Hepatic stellate cell (primary cell): ENCODE measurements around the gene PRRC2B.

ENCODE experiments used
- DNase-seq: peaks from one replicate; pipeline ENCODE4 v3.0.0; 2011; ENCODE audit warnings: low spot score

PRRC2B gene

GRCh38 chr9:131516930-131517329 is 123.0 kb downstream of the PRRC2B start:
- DNase-seq = no peak

- no peak for DNase-seq
Observed at GRCh38 chr9:131517761-131518190, 123.9 kb downstream of the PRRC2B start.

GRCh38 chr9:131518553-131518952 is 124.7 kb downstream of the PRRC2B start:
- no peak for DNase-seq

GRCh38 chr9:131520503-131520902 is 126.6 kb downstream of the PRRC2B start:
- no peak for DNase-seq

- DNase-seq = no peak
Observed at GRCh38 chr9:131521203-131521602, 127.3 kb downstream of the PRRC2B start.

GRCh38 chr9:131521822-131522221 is 127.9 kb downstream of the PRRC2B start:
- no peak for DNase-seq

- DNase-seq = no peak
Observed at GRCh38 chr9:131522257-131523085, 128.6 kb downstream of the PRRC2B start.

GRCh38 chr9:131523086-131523388 is 129.2 kb downstream of the PRRC2B start:
- no peak for DNase-seq

- DNase-seq = no peak
Observed at GRCh38 chr9:131523451-131524435, 129.9 kb downstream of the PRRC2B start.

GRCh38 chr9:131524665-131525315 is 130.9 kb downstream of the PRRC2B start:
- no peak for DNase-seq

- DNase-seq = no peak
Observed at GRCh38 chr9:131525643-131526565, 132.0 kb downstream of the PRRC2B start.

- DNase-seq = no peak
Observed at GRCh38 chr9:131528186-131528585, 134.3 kb downstream of the PRRC2B start.

GRCh38 chr9:131528886-131529505 is 135.1 kb downstream of the PRRC2B start:
- no peak for DNase-seq

GRCh38 chr9:131529597-131530545 is 136.0 kb downstream of the PRRC2B start:
- no peak for DNase-seq

- DNase-seq = peak; percentile 87
Observed at GRCh38 chr9:131530546-131530919, 136.6 kb downstream of the PRRC2B start.

- DNase-seq = peak; percentile 100
Observed at GRCh38 chr9:131530920-131531832, 137.3 kb downstream of the PRRC2B start, which contains the start of gene UCK1. TSS of gene UCK1 (minus strand) at chr9:131531263. CDS start at chr9:131531174, 89 bp downstream.

GRCh38 chr9:131534721-131535237 is 140.9 kb downstream of the PRRC2B start:
- no peak for DNase-seq

GRCh38 chr9:131537946-131538345 is 144.1 kb downstream of the PRRC2B start:
- no peak for DNase-seq
